ENCODE results near the gene BNC2. TPM values are rescaled to one million over a fixed set of nuclear protein-coding genes. Genes with fewer than 3 reads are reported as not detected.

The BNC2 gene
- total RNA-seq, 4 donors from 2014 or later: 17.2 to 26.7 (median 20.1) TPM

- no peak for TF ChIP-seq CTCF (IDR thresholded peaks at IDR 0.05; ENCODE audit: low read depth)
These were observed 45.7 kb downstream of the BNC2 start for GRCh38 chr9:16824545-16825330.

- no peak for TF ChIP-seq CTCF (IDR thresholded peaks at IDR 0.05; ENCODE audit: low read depth)
These were observed 46.6 kb downstream of the BNC2 start for GRCh38 chr9:16823906-16824305.

GRCh38 chr9:16821344-16821743, 49.1 kb downstream of the BNC2 start:
- TF ChIP-seq CTCF (IDR thresholded peaks at IDR 0.05; ENCODE audit: low read depth): no peak

GRCh38 chr9:16817514-16817913, 53.0 kb downstream of the BNC2 start:
- no peak for TF ChIP-seq CTCF (IDR thresholded peaks at IDR 0.05; ENCODE audit: low read depth)

- no peak for TF ChIP-seq CTCF (IDR thresholded peaks at IDR 0.05; ENCODE audit: low read depth)
These were observed 53.5 kb downstream of the BNC2 start for GRCh38 chr9:16817002-16817401.

GRCh38 chr9:16816011-16816410, 54.5 kb downstream of the BNC2 start:
- TF ChIP-seq CTCF (IDR thresholded peaks at IDR 0.05; ENCODE audit: low read depth): no peak

- TF ChIP-seq CTCF (IDR thresholded peaks at IDR 0.05; ENCODE audit: low read depth): no peak
These were observed 55.4 kb downstream of the BNC2 start for GRCh38 chr9:16815079-16815478.

Measured in subcutaneous adipose tissue (tissue), 4 donors.